DLD1 (cell line): Measurements from ENCODE around the gene ADAP1.

Experiments used
- in situ Hi-C: cut with HindIII; loops from 2 replicates; pipeline ENCODE4 v1.10.0; 2017; ENCODE audit warnings: low sequenced_read_pairs

ADAP1 gene

GRCh38 chr7:960972-961371 is 6.5 kb upstream of the ADAP1 start:
- in situ Hi-C loops, result loop anchor here (25.0 kb wide), 1 partner anchor 174 kb away; no protein-coding TSS in a partner anchor

DNA sequence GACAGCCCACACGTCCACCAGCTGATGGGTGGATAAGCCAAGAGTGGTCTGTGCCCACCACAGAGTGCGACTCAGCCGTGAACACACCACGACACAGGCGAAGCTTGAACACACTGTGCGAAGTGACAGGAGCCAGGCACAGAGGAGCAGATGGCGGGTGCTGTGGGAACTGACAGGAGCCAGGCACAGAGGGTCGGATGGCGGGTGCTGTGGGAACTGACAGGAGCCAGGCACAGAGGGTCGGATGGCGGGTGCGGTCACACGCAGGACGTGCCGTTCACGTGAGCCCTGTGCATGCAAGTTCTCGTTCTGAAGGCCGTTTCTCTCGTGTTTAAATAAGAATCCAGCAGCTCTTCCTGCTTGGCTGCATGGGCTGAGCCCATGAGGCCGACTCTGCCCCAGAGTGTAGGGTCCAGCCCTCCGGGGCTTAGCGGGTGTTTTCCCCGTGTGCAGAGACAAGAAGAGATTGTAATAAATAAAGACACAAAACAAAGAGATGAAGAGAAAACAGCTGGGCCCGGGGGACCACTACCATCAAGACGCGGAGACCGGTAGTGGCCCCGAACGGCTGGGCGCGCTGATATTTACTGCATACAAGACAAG is 5.9 kb upstream of the ADAP1 start:
- in situ Hi-C loops, result loop anchor here (25.0 kb wide), 1 partner anchor 173 kb away; no protein-coding TSS in a partner anchor

DNA sequence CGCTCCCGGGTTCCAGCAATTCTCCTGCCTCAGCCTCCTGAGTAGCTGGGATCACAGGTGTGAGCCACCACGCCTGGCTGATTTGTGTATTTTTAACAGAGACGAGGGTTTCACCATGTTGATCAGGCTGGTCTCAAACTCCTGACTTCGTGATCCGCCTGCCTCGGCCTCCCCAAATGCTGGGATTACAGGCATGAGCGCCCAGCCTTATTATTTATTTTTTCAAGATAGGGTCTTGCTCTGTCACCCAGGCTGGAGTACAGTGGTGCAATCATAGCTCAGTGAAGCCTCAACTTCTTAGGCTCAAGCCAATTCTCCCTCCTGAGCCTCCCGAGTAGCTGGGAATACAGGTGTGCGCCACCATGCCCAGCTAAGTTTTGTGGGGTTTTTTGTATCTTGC is 5.3 kb upstream of the ADAP1 start:
- in situ Hi-C loops, result loop anchor here (25.0 kb wide), 1 partner anchor 172 kb away; no protein-coding TSS in a partner anchor

DNA sequence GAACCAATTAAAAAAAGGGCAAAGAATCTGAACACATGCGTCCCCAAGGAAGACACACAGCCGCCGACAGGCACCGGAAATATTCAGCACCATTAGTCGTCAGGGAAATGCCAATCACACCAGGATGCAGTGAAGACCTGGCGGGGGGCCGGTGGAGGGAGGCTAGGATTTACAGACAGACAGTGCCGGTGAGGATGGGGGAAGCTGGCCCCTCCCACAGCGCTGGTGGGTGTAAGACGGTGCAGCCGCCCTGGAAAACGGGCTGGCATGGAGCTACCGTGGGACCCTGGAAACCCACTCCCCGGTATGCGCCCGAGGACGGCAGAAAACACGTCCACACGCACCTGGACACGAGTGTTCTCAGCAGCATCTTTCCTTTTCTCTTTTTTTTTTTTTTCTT is 4.8 kb upstream of the ADAP1 start:
- in situ Hi-C loops, result loop anchor here (25.0 kb wide), 1 partner anchor 172 kb away; no protein-coding TSS in a partner anchor

GRCh38 chr7:958221-959200 is 4.0 kb upstream of the ADAP1 start:
- in situ Hi-C loops, result loop anchor here (25.0 kb wide), 1 partner anchor 171 kb away; no protein-coding TSS in a partner anchor

DNA sequence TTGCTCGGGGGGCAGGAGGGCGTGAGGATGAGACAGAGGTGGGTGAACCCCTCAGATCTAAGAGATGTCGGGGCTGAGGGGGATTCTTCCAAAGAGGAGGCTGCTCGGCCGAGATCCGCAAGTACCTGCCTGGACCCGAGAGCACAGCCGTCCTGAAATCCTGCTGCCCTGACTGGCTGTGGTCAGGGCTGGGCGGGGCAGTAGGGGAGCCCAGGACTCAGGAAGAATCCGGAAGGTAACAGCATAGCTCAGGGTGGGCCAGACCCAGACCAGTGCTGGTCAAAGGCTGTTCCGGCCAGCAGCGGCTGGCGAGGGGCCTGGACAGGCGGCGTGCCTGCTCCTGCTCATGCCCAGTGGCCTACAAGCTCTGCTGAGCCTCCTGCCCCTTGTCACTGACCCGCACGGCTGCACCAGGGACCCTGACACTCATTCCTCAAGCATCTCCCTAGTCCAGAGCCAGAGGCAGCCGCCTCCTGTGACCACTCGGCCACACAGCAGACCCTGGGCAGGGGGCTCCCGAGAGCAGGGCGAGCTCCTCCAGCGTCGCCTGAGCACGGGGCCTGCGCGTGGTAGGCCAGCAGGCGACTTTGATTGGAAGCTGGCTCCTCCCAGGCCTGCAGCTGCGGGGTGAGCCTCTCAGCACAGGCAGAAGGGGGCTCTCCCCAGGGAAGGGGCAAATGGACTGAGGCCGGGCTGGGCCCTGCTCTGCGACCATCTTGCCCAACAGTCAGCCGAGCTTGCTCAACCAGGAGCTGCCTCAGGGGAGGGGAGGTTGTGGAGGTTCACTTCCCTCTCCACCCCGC is 3.1 kb upstream of the ADAP1 start:
- in situ Hi-C loops, result loop anchor here (25.0 kb wide), 1 partner anchor 170 kb away; no protein-coding TSS in a partner anchor

GRCh38 chr7:956031-956430 is 1.6 kb upstream of the ADAP1 start:
- in situ Hi-C loops, result loop anchor here (25.0 kb wide), 1 partner anchor 169 kb away; no protein-coding TSS in a partner anchor

GRCh38 chr7:953547-954327 is 743 bp downstream of the ADAP1 start:
- in situ Hi-C loops, result loop anchor here (25.0 kb wide), 1 partner anchor 166 kb away; no protein-coding TSS in a partner anchor

GRCh38 chr7:952548-953441 is 1.7 kb downstream of the ADAP1 start:
- in situ Hi-C loops, result loop anchor here (25.0 kb wide), 1 partner anchor 165 kb away; no protein-coding TSS in a partner anchor

DNA sequence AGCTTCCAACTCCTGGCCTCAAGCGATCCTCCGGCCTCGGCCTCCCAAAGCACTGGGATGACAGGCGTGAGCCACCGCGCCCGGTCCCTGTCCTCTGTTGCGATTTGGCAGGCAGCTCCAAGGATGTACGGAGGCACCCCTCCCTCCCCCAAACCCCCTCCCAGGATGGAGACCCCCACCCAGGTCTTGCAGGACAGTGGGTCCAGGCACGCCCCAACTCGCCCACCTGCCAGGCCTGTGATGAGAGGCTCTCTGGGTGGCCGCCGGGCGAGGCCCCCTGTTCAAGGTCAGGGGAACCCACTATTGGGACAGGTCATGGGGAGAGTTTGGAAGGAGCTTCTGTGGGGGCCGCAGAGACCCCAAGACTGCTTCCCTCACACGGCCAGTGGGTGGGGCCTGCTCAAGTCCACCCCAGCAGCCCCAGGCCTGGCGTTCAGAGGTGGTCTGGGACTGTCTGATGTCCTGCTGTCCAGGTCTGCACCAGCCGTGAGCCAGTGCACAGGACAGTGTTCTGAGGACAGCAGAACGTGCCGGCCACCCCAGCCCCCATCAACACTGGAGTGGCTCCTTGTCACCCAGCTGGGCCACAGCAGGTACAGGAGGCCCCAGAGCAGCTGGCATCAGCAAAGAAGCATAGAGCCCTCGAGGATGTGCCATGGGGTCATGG is 2.5 kb downstream of the ADAP1 start:
- in situ Hi-C loops, result loop anchor here (25.0 kb wide), 1 partner anchor 165 kb away; no protein-coding TSS in a partner anchor

GRCh38 chr7:949021-949934 is 5.2 kb downstream of the ADAP1 start:
- in situ Hi-C loops, result no loop called here

GRCh38 chr7:947391-948210 is 6.9 kb downstream of the ADAP1 start:
- in situ Hi-C loops, result no loop called here

- in situ Hi-C loops, result no loop called here
Observed at GRCh38 chr7:946256-946996, 8.1 kb downstream of the ADAP1 start.

DNA sequence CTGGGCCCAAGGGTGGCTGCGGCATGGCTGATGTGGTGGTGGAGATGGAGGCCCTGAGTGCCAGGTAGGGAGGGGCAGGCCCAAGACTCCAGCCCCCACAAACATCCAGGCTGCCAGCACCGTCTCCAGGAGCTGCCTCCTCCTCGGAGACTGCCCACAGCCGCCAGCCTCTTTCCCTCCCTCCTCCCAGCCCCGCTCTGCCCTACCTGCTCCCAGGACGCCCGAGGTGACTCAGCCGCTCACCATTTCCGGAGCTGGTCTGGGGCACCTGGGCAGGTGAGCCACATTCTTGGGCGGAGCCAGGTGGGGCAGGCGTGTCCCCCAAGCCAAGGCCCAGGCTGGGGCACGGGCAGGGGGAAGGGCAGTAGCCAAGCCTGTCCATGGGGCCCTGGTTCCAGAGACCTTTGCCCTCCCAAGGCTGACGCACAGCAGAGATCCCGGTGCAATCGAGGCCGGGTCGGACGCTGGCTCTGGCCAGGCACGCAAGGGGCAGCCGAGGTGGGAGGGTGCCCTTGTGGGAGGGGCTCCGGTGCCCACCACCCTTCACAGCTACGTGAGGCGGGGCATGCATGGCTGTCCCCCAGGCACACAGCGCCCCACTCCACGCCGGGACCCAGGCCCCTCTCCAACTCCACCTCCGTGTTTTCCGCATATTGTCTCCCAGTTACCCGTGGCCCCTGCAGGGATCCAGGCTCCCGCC is 8.8 kb downstream of the ADAP1 start:
- in situ Hi-C loops, result no loop called here

DNA sequence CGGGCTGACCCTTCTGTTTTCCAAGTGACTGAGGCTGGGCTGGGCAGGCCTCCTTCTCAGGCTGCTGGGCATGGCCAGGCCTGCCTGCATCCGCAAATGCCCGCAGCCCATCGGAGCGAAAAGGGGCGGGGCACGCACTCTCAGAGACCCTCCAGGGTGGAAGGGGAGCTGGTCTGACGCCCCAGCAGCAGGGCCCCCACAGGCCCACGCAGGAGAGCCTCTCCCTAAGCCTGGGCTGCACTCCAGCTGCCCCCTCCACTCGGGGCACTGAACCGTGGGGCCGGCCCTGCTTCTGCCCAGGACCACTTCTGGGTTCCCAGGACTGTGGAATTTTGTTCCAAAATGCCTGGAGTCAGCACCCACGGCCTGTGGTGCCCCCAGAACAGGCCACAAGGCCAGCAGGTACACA is 9.3 kb downstream of the ADAP1 start:
- in situ Hi-C loops, result no loop called here
